B cell (primary cell): ENCODE data around the gene CDH12. TPM values are rescaled to one million over a fixed set of nuclear protein-coding genes. Genes with fewer than 3 reads are reported as not detected.
"Not testable (repeated sequence)": the region's sequence is repeated elsewhere in the genome, so short reads cannot be mapped to it uniquely, and the experiment has no call there.

ENCODE experiments used
- ATAC-seq: fragments of 200-7000 bp; cut with Tn5 transposase; one replicate; pipeline ENCODE4 v1.10.0; 2021; ENCODE audit warnings: low read depth, mild to moderate bottlenecking, moderate number of reproducible peaks, moderate library complexity
- CTCF ChIA-PET: fragments of 350-600 bp; sonication (Branson Sonifier 250); formaldehyde crosslinking; loops from one replicate; lab custom pipeline; 2021; ENCODE audit warnings: antibody characterized with exemption, inconsistent platforms; lab: Charles Lee
- POLR2A ChIA-PET: fragments of 350-600 bp; sonication (Branson Sonifier 250); formaldehyde crosslinking; loops from one replicate; lab custom pipeline; 2021; ENCODE audit warnings: antibody characterized with exemption; lab: Charles Lee
- DNase-seq: peaks from one replicate; pipeline ENCODE4 v3.0.0; 2013
- H2AFZ ChIP-seq: 2 replicates; pipeline ENCODE4 v1.6.1; 2012; ENCODE audit warnings: mild to moderate bottlenecking, low read depth, low read length; ENCODE audit not compliant: insufficient read depth, poor library complexity, severe bottlenecking
- H3K27ac ChIP-seq, 2 donors: 1 replicate in 1 of 2; 2 replicates in 1 of 2; pipeline ENCODE4 v1.5.1; 2012 to 2013; ENCODE audit warnings: low read length in 2 of 2, mild to moderate bottlenecking in 2 of 2, moderate library complexity in 1 of 2
- H3K27me3 ChIP-seq, 4 experiments: fragments of 200-600 bp in 1 of 4; sonication (generic) in 1 of 4; replicated peaks in 1 of 4; 1 replicate in 2 of 4; 2 replicates in 2 of 4; pipeline versions ENCODE4 v1.6.1 to v1.7.0; 2013 to 2016; ENCODE audit warnings: low read length in 3 of 4, mild to moderate bottlenecking in 2 of 4, mixed read lengths in 1 of 4, moderate library complexity in 1 of 4; ENCODE audit not compliant: insufficient read depth in 4 of 4, control insufficient read depth in 3 of 4; ENCODE audit errors: control extremely low read depth in 1 of 4
- H3K36me3 ChIP-seq, 2 experiments: replicated peaks in 1 of 2; 1 replicate in 1 of 2; 2 replicates in 1 of 2; pipeline versions ENCODE4 v1.6.1 to v1.7.1; 2013; ENCODE audit warnings: low read length in 1 of 2; ENCODE audit not compliant: insufficient read depth in 2 of 2, control insufficient read depth in 1 of 2; ENCODE audit errors: control extremely low read depth in 1 of 2, extremely low read depth in 1 of 2
- H3K4me1 ChIP-seq, 2 donors: fragments of 200-600 bp in 1 of 2; sonication (generic) in 1 of 2; 1 replicate in 1 of 2; 2 replicates in 1 of 2; pipeline versions ENCODE4 v1.5.1 to v1.6.1; 2013 to 2017; ENCODE audit warnings: low read length in 2 of 2; ENCODE audit not compliant: control insufficient read depth in 2 of 2, insufficient read depth in 2 of 2
- H3K4me2 ChIP-seq: replicated peaks from 2 replicates; pipeline ENCODE3; 2012; ENCODE audit warnings: mild to moderate bottlenecking, low read depth, low read length; ENCODE audit not compliant: poor library complexity, severe bottlenecking
- H3K4me3 ChIP-seq, 5 experiments: fragments of 200-600 bp in 1 of 5; sonication (generic) in 1 of 5; 1 replicate in 3 of 5; 2 replicates in 2 of 5; pipeline versions ENCODE4 v1.5.1 to v1.7.0; 2011 to 2016; ENCODE audit warnings: low read length in 4 of 5, mild to moderate bottlenecking in 4 of 5, low read depth in 2 of 5, control low read depth in 1 of 5, moderate library complexity in 1 of 5; ENCODE audit not compliant: insufficient read depth in 1 of 5; ENCODE audit errors: control extremely low read depth in 1 of 5, extremely low read depth in 1 of 5
- H3K79me2 ChIP-seq: fragments of 200-600 bp; sonication (generic); one replicate; pipeline ENCODE4 v1.6.0; 2016; ENCODE audit warnings: low read length; ENCODE audit not compliant: control insufficient read depth, insufficient read depth
- H3K9ac ChIP-seq: fragments of 200-600 bp; sonication (generic); 2 replicates; pipeline ENCODE4 v1.6.1; 2017; ENCODE audit warnings: mild to moderate bottlenecking, low read length, moderate library complexity
- H3K9me3 ChIP-seq, 3 donors: one replicate each; pipeline versions ENCODE4 v1.6.1 to v1.7.1; 2013; ENCODE audit warnings: low read length in 2 of 3; ENCODE audit not compliant: control insufficient read depth in 2 of 3, insufficient read depth in 1 of 3; ENCODE audit errors: control extremely low read depth in 1 of 3
- H4K20me1 ChIP-seq: 2 replicates; pipeline ENCODE4 v1.6.0; 2012; ENCODE audit warnings: mild to moderate bottlenecking, low read length; ENCODE audit not compliant: insufficient read depth, control insufficient read depth, poor library complexity, severe bottlenecking
- H3K27ac Mint-ChIP-seq: one replicate; pipeline ENCODE4 v1.8.0; 2021; ENCODE audit warnings: mixed read lengths
- H3K27me3 Mint-ChIP-seq: one replicate; pipeline ENCODE4 v1.8.0; 2021; ENCODE audit warnings: mixed read lengths
- H3K4me1 Mint-ChIP-seq: one replicate; pipeline ENCODE4 v1.8.0; 2021; ENCODE audit warnings: mixed read lengths
- H3K4me3 Mint-ChIP-seq: one replicate; pipeline ENCODE4 v1.8.0; 2021; ENCODE audit warnings: mixed read lengths
- H3K9me3 Mint-ChIP-seq: one replicate; pipeline ENCODE4 v1.8.0; 2022; ENCODE audit warnings: mixed read lengths; ENCODE audit not compliant: insufficient read depth
- WGBS: methylation state at CpG from one replicate; pipeline ENCODE4 v1.1.5; 2013; ENCODE audit warnings: missing lambda C conversion rate; ENCODE audit not compliant: insufficient coverage; 5-methylcytosine and 5-hydroxymethylcytosine counted together
- intact Hi-C: fragments of 100-400 bp; cut with micrococcal nuclease; formaldehyde crosslinking; loops from one replicate; pipeline ENCODE4 v1.10.0; 2022
- polyA plus RNA-seq: library from polyadenylated mRNA; depleted of rRNA; stranded (reverse); fragments of >200 nt; gene quantifications from 2 replicates; pipeline ENCODE4 v1.2.3, GENCODE V29; 2012
- total RNA-seq, 2 donors: library from RNA; stranded (reverse); fragments of 120-200 nt in 1 of 2; gene quantifications; 1 replicate in 1 of 2; 2 replicates in 1 of 2; pipeline versions ENCODE4 v1.2.3 to v1.2.4, GENCODE V29; 2013 to 2022

The CDH12 gene
- total and polyA plus RNA-seq, 2 donors (not counting 1 experiment from before 2014, with no cell fraction given) = not detected

GRCh38 chr5:22001097-22001496 lies 852.0 kb downstream of the CDH12 start:
- H3K4me3 Mint-ChIP-seq, CTCF ChIA-PET, H3K27me3 ChIP-seq, H3K79me2 ChIP-seq, H3K4me3 ChIP-seq, H3K9me3 Mint-ChIP-seq, DNase-seq, H3K4me1 Mint-ChIP-seq, H3K9ac ChIP-seq, H3K4me2 ChIP-seq, H3K36me3 ChIP-seq, H3K4me1 ChIP-seq, H4K20me1 ChIP-seq, intact Hi-C loops, ATAC-seq, H3K27ac ChIP-seq, H3K27ac Mint-ChIP-seq, H3K27me3 Mint-ChIP-seq, POLR2A ChIA-PET, H2AFZ ChIP-seq, H3K9me3 ChIP-seq: not testable (repeated sequence)
- WGBS = no CpG with 5 or more reads among the region's 2 CpGs

- not testable (repeated sequence) for H3K9me3 Mint-ChIP-seq
Observed at GRCh38 chr5:21985799-21986198, 867.3 kb downstream of the CDH12 start.

GRCh38 chr5:21951571-21951970 lies 901.6 kb downstream of the CDH12 start:
- DNase-seq, POLR2A ChIA-PET: not testable (repeated sequence)
- WGBS = no CpG with 5 or more reads among the region's 1 CpG

More at GRCh38 chr5:21985799-21986198, 867.3 kb downstream of the CDH12 start:
- H3K4me1 Mint-ChIP-seq, H3K4me3 ChIP-seq, H3K9ac ChIP-seq, H3K4me3 Mint-ChIP-seq, H3K36me3 ChIP-seq, H3K79me2 ChIP-seq, H3K27me3 ChIP-seq, H2AFZ ChIP-seq, POLR2A ChIA-PET, CTCF ChIA-PET, intact Hi-C loops, ATAC-seq, H3K4me1 ChIP-seq, H4K20me1 ChIP-seq, H3K4me2 ChIP-seq, DNase-seq, H3K27ac Mint-ChIP-seq, H3K27me3 Mint-ChIP-seq, H3K27ac ChIP-seq, H3K9me3 ChIP-seq: not testable (repeated sequence)
- WGBS = no CpG with 5 or more reads among the region's 1 CpG

More at GRCh38 chr5:21951571-21951970, 901.6 kb downstream of the CDH12 start:
- H3K36me3 ChIP-seq, H3K4me1 Mint-ChIP-seq, H3K4me3 ChIP-seq, H3K9ac ChIP-seq, H3K27me3 ChIP-seq, H4K20me1 ChIP-seq, H3K27ac ChIP-seq, CTCF ChIA-PET, H3K9me3 ChIP-seq, H3K4me3 Mint-ChIP-seq, intact Hi-C loops, H3K4me1 ChIP-seq, H2AFZ ChIP-seq, ATAC-seq, H3K79me2 ChIP-seq, H3K27ac Mint-ChIP-seq, H3K9me3 Mint-ChIP-seq, H3K27me3 Mint-ChIP-seq, H3K4me2 ChIP-seq: not testable (repeated sequence)
